Ammon's horn (tissue), 1 donor: ENCODE data around the gene LMNA.
"Not testable (repeated sequence)": the region's sequence is repeated elsewhere in the genome, so short reads cannot be mapped to it uniquely, and the experiment has no call there.

Experiments
- DNase-seq: peaks from one replicate; pipeline ENCODE4 v3.0.0-alpha.2; 2016; ENCODE audit warnings: low spot score

LMNA gene

GRCh38 chr1:156122086-156122485, 7.6 kb downstream of the LMNA start:
- DNase-seq = no peak

DNA sequence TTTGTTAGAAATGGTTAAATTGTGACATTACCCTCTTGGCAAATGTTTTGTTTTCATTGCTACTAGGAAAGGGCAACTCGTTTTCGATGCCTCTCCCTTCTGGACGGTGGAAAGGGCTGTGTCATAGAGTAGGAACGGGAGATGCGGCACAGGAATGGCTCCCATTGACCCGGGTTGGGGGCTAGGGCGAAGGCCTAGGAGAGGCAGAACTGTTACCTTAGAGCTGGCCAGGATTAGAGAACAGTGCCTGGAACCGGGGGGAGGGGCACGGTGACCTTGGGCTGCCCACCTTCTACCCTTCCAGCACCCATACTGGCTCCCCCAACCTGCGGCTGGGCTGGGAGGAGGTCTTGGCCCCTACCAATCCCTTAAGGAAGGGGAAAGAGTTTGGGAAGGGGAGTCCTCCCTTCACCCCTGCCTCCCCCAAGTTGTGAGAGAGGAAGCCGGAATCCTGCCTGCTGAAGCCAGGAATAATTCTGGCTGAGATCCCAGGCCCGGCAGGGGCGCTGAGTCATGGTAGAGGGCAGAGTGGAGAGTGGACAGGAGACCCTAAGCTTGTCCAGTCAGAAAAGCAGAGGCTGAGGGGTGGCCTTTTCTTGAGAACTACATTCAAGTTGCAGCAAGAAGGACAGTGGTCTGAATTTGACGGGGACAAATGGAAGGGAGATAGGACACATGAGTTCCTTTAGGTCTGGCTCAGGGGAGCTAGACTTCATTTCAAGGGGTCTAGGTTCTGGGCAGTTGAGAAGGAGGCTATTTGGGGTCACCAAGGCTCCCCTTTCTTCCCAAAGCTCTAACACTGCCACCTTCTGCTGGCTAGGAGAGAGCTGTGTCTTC, 8.2 kb downstream of the LMNA start:
- DNase-seq = peak; percentile 57

DNA sequence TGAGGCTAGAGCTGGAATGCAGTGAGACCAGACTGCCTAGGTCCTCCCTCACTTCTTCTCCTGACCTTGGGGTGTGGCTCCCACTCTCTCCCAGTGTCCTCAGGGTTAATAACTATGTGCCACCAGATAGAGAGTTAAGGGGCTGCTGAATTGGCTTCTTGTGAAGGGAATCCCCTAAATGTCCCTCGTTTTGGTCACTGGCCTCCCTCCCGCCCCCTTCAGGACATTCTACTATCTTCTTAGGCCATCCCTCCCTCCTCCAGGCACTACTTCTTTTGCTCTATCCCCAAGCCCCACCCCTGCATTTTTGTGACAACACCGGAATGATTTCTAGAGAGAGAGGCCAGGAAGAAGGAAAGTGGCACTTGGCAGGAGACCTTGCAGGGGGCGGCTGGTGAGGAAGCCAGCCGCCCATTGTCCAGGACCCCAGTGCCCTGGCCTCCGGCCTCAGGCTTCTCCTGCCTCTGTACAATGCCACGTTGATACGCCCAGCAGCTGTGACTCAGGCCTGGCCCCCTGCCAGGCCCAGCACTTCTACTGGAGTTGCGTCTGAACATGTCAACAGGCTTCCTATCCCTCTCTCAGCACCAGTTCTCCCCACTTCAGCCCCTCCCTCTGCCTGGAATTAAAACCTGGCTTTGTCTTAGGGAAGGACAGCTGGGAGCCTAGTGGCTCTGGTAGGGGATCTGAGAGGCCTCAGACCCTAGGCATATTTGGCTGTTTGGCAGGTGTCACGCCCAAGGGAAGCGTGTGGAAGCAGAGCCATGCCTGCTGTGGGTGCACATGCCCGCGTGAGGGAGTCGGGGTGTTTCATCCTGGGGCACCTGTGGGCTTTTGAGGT, 9.1 kb downstream of the LMNA start:
- DNase-seq = peak; percentile 96

DNA sequence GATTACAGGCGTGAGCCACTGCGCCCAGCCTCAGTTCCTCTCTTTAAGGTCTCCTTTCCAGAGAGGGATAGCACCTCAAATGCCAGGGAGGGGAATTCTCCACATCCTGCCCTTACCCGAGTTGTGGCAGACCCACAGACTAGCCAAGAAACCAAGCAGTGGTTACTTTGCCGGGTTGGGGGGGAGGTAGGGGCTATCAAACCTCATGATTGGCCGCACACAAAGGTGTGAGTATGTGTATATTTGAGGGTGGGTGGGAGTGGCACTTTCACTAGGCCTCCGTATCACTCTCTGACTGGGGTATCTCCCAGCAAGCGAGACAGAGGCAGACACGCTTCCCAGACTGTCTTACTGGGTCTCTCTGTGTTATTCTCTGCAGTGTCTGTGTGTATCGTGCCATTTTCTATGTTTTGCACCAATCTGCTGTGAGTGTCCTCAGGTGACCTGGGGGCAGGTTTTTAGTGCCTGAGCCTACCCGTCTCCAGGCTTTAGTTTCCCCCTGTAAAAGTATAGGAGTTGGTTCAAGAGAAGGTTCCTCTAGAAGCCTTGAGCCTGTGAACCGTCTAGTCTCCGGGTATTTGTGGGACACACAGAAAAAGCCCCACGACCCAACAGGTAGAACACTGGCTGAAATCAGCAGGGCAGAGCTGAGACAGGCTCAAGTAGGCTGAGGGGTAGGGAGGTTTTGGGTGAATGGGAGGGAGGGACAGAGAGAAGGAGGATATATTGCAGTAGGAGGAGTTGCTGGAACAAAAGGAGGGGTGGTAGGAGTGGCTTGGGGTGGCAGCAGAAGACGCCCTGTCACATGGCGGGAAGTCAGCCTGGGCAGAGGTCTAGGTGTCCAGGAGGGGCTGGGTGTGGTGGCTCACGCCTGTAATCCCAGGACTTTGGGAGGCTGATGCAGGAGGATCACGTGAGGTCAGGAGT, 10.3 kb downstream of the LMNA start:
- no peak for DNase-seq

DNA sequence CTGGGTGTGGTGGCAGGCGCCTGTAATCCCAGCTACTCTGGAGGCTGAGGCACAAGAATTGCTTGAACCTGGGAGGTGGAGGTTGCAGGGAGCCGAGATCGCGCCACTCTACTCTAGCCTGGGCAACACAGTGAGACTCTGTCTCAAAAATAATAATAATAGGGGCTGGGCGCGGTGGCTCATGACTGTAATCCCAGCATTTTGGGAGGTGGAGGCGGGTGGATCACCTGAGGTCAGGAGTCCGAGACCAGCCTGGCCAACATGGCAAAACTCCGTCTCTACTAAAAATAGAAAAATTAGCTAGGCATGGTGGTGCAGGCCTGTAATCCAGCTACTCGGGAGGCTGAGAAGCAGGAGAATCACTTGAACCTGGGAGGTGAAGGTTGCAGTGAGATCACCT, 11.0 kb downstream of the LMNA start:
- not testable (repeated sequence) for DNase-seq

- DNase-seq = no peak
Observed at GRCh38 chr1:156126043-156126629, 11.6 kb downstream of the LMNA start.

GRCh38 chr1:156126630-156127534, 12.4 kb downstream of the LMNA start:
- DNase-seq = no peak

DNA sequence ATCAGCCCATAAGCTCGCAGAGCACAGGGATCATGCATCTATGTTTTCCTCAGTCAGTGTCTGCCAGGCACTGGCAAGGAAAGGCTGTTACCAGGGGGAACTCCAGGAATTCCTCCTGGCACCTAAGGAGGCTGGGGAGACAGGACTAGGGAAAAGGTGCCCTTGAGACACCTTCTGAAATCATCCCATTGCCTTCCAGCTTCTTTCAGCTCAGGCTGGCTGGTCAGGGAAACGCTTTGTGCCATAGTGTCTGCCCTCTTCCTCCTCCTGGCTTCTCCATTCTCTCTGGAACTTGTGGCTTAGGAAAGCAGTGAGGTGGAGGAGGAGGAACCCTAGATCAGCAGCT, 13.8 kb downstream of the LMNA start:
- DNase-seq = no peak

DNA sequence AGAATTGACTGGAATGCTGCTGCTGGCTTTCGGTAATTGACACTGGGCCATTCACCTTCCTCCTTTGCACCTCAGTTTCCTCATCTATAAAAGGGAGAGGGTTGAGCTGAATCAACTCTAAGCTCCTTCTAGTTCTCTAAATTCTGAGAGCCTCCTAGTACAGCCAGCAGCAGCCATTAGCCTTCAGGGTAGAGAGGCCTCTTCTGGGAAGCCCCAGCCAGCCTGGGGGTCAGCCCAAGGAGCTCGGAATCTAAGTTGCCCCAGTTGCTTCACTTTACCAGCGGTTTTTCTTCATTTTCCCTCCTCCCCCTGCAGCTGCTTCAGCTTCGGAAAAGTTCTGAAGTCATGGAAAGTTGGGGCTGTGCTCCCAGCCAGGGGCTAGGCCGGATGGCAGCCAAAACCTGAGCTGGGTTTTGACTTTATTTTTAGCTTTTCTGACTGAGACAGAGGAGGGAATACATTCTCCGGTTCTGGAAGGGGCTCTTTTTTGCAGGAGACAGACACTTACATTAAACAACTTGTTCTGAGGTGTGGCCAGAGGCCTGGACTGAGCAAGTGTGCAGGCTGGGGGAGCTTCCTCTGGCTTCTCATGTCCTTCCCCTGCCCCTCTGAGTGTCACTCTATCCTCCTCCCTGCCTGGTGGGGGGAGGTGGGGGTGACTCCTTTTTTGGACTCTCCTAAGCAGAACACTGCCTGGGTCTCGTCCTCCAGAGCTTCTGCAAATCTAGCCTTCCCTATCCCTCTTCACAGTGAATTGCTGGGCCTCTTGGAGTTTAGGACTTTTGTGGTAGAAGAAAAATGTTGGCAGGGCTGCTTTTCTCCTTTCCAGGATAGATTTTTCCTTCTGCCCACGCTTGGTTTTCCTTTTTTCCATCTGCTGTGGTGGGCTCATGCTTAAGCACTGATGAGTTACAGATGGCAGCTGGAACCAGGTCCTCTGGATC, 14.4 kb downstream of the LMNA start:
- DNase-seq = no peak

DNA sequence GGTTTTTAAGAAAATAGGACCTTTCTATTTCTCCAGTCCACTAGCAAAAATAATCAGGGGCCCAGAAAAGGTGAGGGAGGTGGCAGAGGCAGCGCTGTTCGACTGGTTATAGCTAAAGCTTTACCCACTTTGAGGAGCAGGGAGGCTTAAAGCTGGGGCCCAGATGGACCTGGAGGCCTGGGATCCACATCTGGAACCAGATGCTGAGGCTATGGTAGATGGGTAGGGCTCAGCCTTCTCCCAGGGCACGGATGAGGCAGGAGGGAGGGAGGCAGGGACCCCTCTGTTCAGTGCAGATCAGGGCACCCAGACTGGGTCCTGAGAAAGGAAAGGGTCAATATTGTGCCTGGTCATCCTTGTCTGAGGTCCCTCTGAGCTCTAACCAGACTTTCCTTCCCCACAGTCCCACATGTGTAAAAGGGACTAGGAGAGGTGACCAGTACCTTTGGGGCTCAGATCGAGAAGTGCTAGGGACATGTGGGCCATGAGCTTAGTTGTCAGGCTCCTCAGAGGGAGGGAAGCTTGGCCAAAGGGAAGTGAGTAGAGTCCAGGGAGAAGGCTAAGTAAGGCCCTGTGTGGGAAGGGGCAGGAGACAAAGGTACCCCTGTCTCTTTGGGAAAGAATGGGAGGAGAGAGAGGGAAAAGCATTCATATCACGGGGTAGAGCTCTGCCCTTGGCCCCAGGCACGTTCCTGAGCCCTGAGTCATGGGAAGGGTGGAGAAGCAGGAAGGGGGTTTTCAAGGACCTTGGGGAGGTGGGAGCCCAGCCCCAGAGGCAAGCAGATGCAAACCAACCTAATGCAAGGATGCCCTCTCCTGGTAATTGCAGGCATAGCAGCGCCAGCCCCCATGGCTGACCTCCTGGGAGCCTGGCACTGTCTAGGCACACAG, 15.4 kb downstream of the LMNA start:
- peak; percentile 81 for DNase-seq

DNA sequence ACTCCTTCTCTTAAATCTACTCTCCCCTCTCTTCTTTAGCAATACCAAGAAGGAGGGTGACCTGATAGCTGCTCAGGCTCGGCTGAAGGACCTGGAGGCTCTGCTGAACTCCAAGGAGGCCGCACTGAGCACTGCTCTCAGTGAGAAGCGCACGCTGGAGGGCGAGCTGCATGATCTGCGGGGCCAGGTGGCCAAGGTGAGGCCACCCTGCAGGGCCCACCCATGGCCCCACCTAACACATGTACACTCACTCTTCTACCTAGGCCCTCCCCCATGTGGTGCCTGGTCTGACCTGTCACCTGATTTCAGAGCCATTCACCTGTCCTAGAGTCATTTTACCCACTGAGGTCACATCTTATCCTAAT, 16.0 kb downstream of the LMNA start:
- no peak for DNase-seq

DNA sequence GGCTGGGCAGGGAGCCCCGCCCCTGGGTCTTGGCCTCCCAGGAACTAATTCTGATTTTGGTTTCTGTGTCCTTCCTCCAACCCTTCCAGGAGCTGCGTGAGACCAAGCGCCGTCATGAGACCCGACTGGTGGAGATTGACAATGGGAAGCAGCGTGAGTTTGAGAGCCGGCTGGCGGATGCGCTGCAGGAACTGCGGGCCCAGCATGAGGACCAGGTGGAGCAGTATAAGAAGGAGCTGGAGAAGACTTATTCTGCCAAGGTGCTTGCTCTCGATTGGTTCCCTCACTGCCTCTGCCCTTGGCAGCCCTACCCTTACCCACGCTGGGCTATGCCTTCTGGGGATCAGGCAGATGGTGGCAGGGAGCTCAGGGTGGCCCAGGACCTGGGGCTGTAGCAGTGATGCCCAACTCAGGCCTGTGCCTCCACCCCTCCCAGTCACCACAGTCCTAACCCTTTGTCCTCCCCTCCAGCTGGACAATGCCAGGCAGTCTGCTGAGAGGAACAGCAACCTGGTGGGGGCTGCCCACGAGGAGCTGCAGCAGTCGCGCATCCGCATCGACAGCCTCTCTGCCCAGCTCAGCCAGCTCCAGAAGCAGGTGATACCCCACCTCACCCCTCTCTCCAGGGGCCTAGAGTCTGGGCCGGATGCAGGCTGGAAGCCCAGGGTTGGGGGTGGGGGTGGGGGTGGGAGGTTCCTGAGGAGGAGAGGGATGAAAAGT, 20.4 kb downstream of the LMNA start:
- no peak for DNase-seq

DNA sequence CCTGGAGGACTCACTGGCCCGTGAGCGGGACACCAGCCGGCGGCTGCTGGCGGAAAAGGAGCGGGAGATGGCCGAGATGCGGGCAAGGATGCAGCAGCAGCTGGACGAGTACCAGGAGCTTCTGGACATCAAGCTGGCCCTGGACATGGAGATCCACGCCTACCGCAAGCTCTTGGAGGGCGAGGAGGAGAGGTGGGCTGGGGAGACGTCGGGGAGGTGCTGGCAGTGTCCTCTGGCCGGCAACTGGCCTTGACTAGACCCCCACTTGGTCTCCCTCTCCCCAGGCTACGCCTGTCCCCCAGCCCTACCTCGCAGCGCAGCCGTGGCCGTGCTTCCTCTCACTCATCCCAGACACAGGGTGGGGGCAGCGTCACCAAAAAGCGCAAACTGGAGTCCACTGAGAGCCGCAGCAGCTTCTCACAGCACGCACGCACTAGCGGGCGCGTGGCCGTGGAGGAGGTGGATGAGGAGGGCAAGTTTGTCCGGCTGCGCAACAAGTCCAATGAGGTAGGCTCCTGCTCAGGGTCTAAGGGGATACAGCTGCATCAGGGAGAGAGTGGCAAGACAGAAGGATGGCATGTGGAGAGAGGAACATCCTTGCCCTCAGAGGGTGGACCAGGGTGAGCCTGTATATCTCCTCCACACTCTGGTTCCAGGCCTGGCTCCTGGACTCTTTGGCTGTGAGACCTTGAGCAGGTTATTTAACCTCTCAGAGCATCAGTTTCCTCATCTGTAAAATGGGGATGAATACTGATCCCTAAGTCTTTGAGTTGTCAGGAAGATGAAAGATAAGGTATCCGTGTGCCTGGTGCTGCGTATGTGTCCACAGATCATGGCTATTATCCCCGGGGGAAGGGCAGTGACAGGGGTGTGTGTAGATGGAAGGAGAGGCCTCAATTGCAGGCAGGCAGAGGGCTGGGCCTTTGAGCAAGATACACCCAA, 21.7 kb downstream of the LMNA start:
- DNase-seq = no peak

DNA sequence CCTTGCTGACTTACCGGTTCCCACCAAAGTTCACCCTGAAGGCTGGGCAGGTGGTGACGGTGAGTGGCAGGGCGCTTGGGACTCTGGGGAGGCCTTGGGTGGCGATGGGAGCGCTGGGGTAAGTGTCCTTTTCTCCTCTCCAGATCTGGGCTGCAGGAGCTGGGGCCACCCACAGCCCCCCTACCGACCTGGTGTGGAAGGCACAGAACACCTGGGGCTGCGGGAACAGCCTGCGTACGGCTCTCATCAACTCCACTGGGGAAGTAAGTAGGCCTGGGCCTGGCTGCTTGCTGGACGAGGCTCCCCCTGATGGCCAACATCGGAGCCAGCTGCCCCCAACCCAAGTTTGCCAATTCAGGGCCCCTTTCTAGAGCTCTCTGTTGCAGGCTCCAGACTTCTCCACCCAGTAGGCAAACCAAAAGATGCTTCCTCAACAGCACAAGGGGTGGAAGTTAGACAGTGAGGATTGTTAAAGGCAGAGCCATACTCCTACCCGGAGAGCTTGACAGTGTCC, 22.5 kb downstream of the LMNA start:
- no peak for DNase-seq

- DNase-seq = no peak
Observed at GRCh38 chr1:156138458-156138867, 24.0 kb downstream of the LMNA start.

- peak; percentile 61 for DNase-seq
Observed at GRCh38 chr1:156140879-156141707, 26.6 kb downstream of the LMNA start.
